ENCODE measurements around the gene OXT. TPM values are rescaled to one million over a fixed set of nuclear protein-coding genes. Genes with fewer than 3 reads are reported as not detected.

Gene OXT
- total and polyA plus RNA-seq, 2 of the 4 experiments (the other 2 are of a cell fraction) = not detected

DNA sequence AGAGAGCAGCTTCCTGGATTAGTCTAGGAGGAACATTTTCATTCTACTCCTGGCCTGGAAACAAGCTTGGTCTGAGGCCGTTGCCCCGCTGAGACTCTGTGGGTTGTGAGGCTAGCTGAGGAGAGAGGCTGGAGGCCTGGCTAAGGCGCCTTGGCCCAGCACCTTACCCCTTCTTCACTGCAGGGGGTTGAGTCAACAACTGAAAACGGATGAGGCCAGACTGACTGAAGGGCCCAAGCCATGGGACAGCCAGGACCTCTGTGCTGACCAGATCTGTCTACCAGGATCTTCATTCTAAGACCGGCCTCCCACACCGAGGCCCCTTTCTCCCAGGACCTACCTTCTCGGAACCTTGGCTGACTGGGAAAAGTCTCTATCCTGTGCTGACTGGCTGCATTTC lies 16.6 kb downstream of the OXT start:
- H3K4me3 ChIP-seq (ENCODE audit: insufficient read depth, low read depth, low read length) = no peak overlapping the region
- H2AK5ac ChIP-seq (ENCODE audit: low read depth, low read length) = no peak overlapping the region
- H3K9ac ChIP-seq (ENCODE audit: low read depth, low read length) = no peak overlapping the region
- H4K8ac ChIP-seq (ENCODE audit: low read depth in 2 of 2, low read length in 2 of 2) = no peak overlapping the region
- H3K4me2 ChIP-seq (ENCODE audit: low read depth, low read length) = no peak overlapping the region
- H3K18ac ChIP-seq (ENCODE audit: low read depth, low read length) = no peak overlapping the region
- no peak overlapping the region for H2BK5ac ChIP-seq (ENCODE audit: low read depth, low read length, poor library complexity, severe bottlenecking)
- DNase-seq (no peak), ATAC-seq (ENCODE audit: low read depth) (no peak)
- dilution Hi-C loops (cut with HindIII; ENCODE audit: low sequenced_read_pairs, unreplicated experiment) (no loop called here), in situ Hi-C loops (cut with MboI; ENCODE audit: low sequenced_read_pairs) (no loop called here), intact Hi-C loops (cut with micrococcal nuclease) (no loop called here)
- POLR2A ChIA-PET (ENCODE audit: unreplicated experiment) = no interaction called here
- CTCF ChIA-PET = no interaction called here
- peaks cover 2% of the 10 kb centered on the region; the same call in 1 of the 2 replicates for H3K9me1 ChIP-seq (ENCODE audit: insufficient read depth, low read length)
- H3K4me1 ChIP-seq (ENCODE audit: control insufficient read depth, insufficient read depth, low read length) = no peaks in the 10 kb centered on the region
- no peaks in the 10 kb centered on the region for H4K20me1 ChIP-seq (ENCODE audit: insufficient read depth, low read length)
- no peak overlapping the region for H4K5ac ChIP-seq (ENCODE audit: low read depth, low read length)
- no peak overlapping the region for H2AFZ ChIP-seq (replicated peaks; ENCODE audit: low read length, poor library complexity)
- no peaks in the 10 kb centered on the region for H3K9me3 ChIP-seq (ENCODE audit: control insufficient read depth, insufficient read depth, low read length)
- no TSS peak for BruUV-seq (replicated peaks)
- H3K14ac ChIP-seq (replicated peaks; ENCODE audit: low read depth, low read length) = no peak overlapping the region
- H3K4ac ChIP-seq (ENCODE audit: low read depth, low read length) = no peak overlapping the region
- TF ChIP-seq SMC3 (IDR thresholded peaks at IDR 0.05; ENCODE audit: low read depth, low read length) (no peak), ELK1 (IDR thresholded peaks at IDR 0.05; ENCODE audit: borderline replicate concordance, low read depth, low read length) (no peak), FOS (IDR thresholded peaks at IDR 0.05; ENCODE audit: low read depth, low read length) (no peak), RAD21 (IDR thresholded peaks at IDR 0.05; ENCODE audit: low read length) (no peak), POLR2A (IDR thresholded peaks at IDR 0.05; ENCODE audit: low read depth, low read length) (no peak), MXI1 (IDR thresholded peaks at IDR 0.05; ENCODE audit: borderline replicate concordance, low read depth, low read length) (no peak), NFE2L2 (IDR thresholded peaks at IDR 0.05; ENCODE audit: low read depth, low read length) (no peak), RFX5 (IDR thresholded peaks at IDR 0.05; ENCODE audit: low read depth, low read length) (no peak), RCOR1 (IDR thresholded peaks at IDR 0.05; ENCODE audit: insufficient replicate concordance, low read length) (no peak), MAFK (IDR thresholded peaks at IDR 0.05; ENCODE audit: low read depth, low read length) (no peak), BHLHE40 (IDR thresholded peaks at IDR 0.05; ENCODE audit: low read depth, low read length) (no peak), MAZ (IDR thresholded peaks at IDR 0.05; ENCODE audit: borderline replicate concordance, low read depth, low read length) (no peak), CEBPB (IDR thresholded peaks at IDR 0.05; ENCODE audit: low read depth, low read length) (no peak), CTCF (conservative IDR thresholded peaks at IDR 0.05; ENCODE audit: low read depth, low read length) (no peak), CHD1 (IDR thresholded peaks at IDR 0.05; ENCODE audit: low read depth, low read length) (no peak)
- TF ChIP-seq, protein P1, sequence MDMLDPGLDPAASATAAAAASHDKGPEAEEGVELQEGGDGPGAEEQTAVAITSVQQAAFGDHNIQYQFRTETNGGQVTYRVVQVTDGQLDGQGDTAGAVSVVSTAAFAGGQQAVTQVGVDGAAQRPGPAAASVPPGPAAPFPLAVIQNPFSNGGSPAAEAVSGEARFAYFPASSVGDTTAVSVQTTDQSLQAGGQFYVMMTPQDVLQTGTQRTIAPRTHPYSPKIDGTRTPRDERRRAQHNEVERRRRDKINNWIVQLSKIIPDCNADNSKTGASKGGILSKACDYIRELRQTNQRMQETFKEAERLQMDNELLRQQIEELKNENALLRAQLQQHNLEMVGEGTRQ (IDR thresholded peaks at IDR 0.05; ENCODE audit: low read depth, low read length) = no peak
- H3K27me3 ChIP-seq (ENCODE audit: control insufficient read depth, insufficient read depth, low read length) = peaks cover 55% of the 10 kb centered on the region
- H2BK15ac ChIP-seq (ENCODE audit: low read depth, low read length) = no peak overlapping the region
- H3K23ac ChIP-seq (ENCODE audit: low read depth, low read length) = no peak overlapping the region
- WGBS, 2 experiments (ENCODE audit: extremely low coverage in 2 of 2, insufficient read length in 1 of 2) = 75% methylated on average over 3 of the region's 7 CpGs; no CpG with 5 or more reads in 1 of the 2 experiments
- H2AK9ac ChIP-seq (replicated peaks; ENCODE audit: low read depth, low read length, poor library complexity) = no peak overlapping the region
- H3K36me3 ChIP-seq (ENCODE audit: control insufficient read depth, insufficient read depth, low read length) = no peaks in the 10 kb centered on the region
- H3K27ac ChIP-seq (ENCODE audit: insufficient read depth, low read length) = no peak overlapping the region
- H3K79me1 ChIP-seq (ENCODE audit: low read depth in 1 of 2, low read length in 2 of 2) = no peaks in the 10 kb centered on the region
- no peak overlapping the region for H2BK120ac ChIP-seq (ENCODE audit: low read depth, low read length)
- H3K56ac ChIP-seq (ENCODE audit: extremely low read depth, insufficient read depth, low read length) = no peak overlapping the region
- H4K91ac ChIP-seq (ENCODE audit: insufficient read depth, low read depth, low read length) = no peak overlapping the region
- no peak overlapping the region for H2BK20ac ChIP-seq (ENCODE audit: low read depth, low read length)

Measured in IMR-90 (cell line).